ENCODE data around the gene HSPBAP1.
"Not testable (repeated sequence)": the region's sequence is repeated elsewhere in the genome, so short reads cannot be mapped to it uniquely, and the experiment has no call there.

Gene HSPBAP1

DNA sequence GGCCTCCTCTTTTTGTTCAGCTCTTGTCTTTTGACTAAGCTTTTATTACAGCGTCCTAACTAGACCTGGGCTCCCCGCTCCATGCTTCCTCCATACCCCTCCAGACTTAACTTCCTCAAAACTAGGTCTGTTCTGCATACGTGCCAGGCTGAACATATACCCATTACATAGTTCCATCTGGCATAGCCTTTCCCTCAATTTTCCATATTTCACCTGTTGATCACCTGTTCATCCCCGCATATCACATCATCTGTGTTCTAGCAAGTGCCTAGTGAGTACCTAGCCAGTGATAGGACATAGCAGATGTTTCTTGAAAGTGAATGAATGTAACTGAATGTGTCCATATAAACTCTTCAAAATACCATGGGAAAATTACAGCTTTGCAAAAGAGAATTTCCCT, 77.0 kb downstream of the HSPBAP1 start:
- no peaks in the 10 kb centered on the region for H3K36me3 ChIP-seq (replicated peaks; ENCODE audit: insufficient read depth, low read length)
- no peak for TF ChIP-seq EZH2 (optimal IDR thresholded peaks at IDR 0.05; ENCODE audit: low read depth, low read length)
- no peak for TF ChIP-seq EZH2phosphoT487 (IDR thresholded peaks at IDR 0.05; ENCODE audit: low read length)
- TF ChIP-seq, protein P1, sequence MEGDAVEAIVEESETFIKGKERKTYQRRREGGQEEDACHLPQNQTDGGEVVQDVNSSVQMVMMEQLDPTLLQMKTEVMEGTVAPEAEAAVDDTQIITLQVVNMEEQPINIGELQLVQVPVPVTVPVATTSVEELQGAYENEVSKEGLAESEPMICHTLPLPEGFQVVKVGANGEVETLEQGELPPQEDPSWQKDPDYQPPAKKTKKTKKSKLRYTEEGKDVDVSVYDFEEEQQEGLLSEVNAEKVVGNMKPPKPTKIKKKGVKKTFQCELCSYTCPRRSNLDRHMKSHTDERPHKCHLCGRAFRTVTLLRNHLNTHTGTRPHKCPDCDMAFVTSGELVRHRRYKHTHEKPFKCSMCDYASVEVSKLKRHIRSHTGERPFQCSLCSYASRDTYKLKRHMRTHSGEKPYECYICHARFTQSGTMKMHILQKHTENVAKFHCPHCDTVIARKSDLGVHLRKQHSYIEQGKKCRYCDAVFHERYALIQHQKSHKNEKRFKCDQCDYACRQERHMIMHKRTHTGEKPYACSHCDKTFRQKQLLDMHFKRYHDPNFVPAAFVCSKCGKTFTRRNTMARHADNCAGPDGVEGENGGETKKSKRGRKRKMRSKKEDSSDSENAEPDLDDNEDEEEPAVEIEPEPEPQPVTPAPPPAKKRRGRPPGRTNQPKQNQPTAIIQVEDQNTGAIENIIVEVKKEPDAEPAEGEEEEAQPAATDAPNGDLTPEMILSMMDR (IDR thresholded peaks at IDR 0.05; ENCODE audit: low read length): no peak

DNA sequence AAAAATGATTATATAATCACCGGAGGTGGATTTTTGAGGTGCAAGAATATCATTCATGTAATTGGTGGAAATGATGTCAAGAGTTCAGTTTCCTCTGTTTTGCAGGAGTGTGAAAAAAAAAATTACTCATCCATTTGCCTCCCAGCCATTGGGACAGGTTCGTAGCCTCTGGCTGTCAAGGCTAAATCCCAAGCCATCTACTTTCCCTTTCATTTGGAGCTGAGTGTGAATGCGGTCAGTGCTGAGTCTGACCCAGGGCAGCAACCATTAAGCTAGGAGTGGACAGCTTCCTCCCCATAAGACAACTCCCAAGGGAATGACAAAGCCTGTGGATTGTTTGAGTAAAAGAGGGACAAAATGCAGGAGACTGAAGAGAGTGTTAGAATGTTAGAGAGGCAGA, 79.4 kb downstream of the HSPBAP1 start:
- Histone ChIP-seq H3K9me2 (replicated peaks; ENCODE audit: insufficient read depth, low read length) (no peaks in the 10 kb centered on the region), H3K79me2 (ENCODE audit: low read length) (no peaks in the 10 kb centered on the region), H3F3A (ENCODE audit: insufficient read depth, low read length) (no peaks in the 10 kb centered on the region), H3K4me1 (ENCODE audit: low read length) (no peaks in the 10 kb centered on the region), H3K27me3 (replicated peaks; ENCODE audit: insufficient read depth, low read length) (no peaks in the 10 kb centered on the region), H4K20me1 (ENCODE audit: insufficient read depth, low read length) (no peaks in the 10 kb centered on the region), H2AFZ (ENCODE audit: low read length) (no peak overlapping the region), H3K9me3 (replicated peaks; ENCODE audit: insufficient read depth, low read length) (no peaks in the 10 kb centered on the region), H3K9ac (ENCODE audit: low read length) (no peak overlapping the region), H3K27ac (ENCODE audit: low read length) (no peak overlapping the region), H3K36me3 (replicated peaks; ENCODE audit: insufficient read depth, low read length) (no peaks in the 10 kb centered on the region), H3K4me3 (ENCODE audit: low read length) (no peak overlapping the region), H3K4me2 (ENCODE audit: low read depth, low read length) (no peak overlapping the region)
- TF ChIP-seq EZH2 (optimal IDR thresholded peaks at IDR 0.05; ENCODE audit: low read depth, low read length) (no peak), EZH2phosphoT487 (IDR thresholded peaks at IDR 0.05; ENCODE audit: low read length) (no peak)
- TF ChIP-seq, protein P1 (IDR thresholded peaks at IDR 0.05; ENCODE audit: low read length): no peak
- DNase-seq: no peak

More for the DNA sequence above, 77.0 kb downstream of the HSPBAP1 start:
- H3K4me2 ChIP-seq (ENCODE audit: low read depth, low read length): no peak overlapping the region
- no peak overlapping the region for H3K27ac ChIP-seq (ENCODE audit: low read length)
- no peak overlapping the region for H3K9ac ChIP-seq (ENCODE audit: low read length)
- no peaks in the 10 kb centered on the region for H3F3A ChIP-seq (ENCODE audit: insufficient read depth, low read length)
- H3K9me2 ChIP-seq (replicated peaks; ENCODE audit: insufficient read depth, low read length): no peaks in the 10 kb centered on the region
- H3K4me3 ChIP-seq (ENCODE audit: low read length): no peak overlapping the region
- H4K20me1 ChIP-seq (ENCODE audit: insufficient read depth, low read length): no peaks in the 10 kb centered on the region
- no peak overlapping the region for H2AFZ ChIP-seq (ENCODE audit: low read length)
- no peaks in the 10 kb centered on the region for H3K27me3 ChIP-seq (replicated peaks; ENCODE audit: insufficient read depth, low read length)
- H3K79me2 ChIP-seq (ENCODE audit: low read length): no peaks in the 10 kb centered on the region
- no peaks in the 10 kb centered on the region for H3K4me1 ChIP-seq (ENCODE audit: low read length)
- H3K9me3 ChIP-seq (replicated peaks; ENCODE audit: insufficient read depth, low read length): no peaks in the 10 kb centered on the region
- no peak for DNase-seq

DNA sequence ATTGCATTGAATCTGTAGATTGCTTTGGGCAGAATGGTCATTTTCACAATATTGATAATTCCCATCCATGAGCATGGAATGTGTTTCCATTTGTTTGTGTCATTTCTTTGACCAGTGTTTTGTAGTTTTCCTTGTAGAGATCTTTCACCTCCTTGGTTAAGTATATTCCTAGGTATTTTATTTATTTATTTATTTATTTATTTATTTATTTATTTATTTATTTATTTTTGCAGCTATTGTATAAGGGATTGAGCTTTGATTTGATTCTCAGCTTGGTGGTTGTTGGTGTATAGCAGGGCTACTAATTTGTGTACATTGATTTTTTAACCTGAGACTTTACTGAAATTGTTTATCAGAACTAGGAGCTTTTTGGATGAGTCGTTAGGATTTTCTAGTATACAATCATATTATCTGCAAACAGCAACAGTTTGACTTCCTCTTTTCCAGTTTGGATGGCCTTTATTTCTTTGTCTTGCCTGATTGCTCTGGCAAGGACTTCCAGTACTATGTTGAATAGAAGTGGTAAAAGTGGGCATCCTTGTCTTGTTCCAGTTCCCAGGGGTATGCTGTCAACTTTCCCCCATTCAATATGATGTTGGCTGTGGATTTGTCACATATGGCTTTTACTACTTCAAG, 82.9 kb downstream of the HSPBAP1 start:
- H3K79me2 ChIP-seq (ENCODE audit: low read length); H3K9me2 ChIP-seq (replicated peaks; ENCODE audit: insufficient read depth, low read length); H4K20me1 ChIP-seq (ENCODE audit: insufficient read depth, low read length); H3K4me2 ChIP-seq (ENCODE audit: low read depth, low read length); H3K4me3 ChIP-seq (ENCODE audit: low read length); H3K9me3 ChIP-seq (replicated peaks; ENCODE audit: insufficient read depth, low read length); H2AFZ ChIP-seq (ENCODE audit: low read length); H3K27me3 ChIP-seq (replicated peaks; ENCODE audit: insufficient read depth, low read length); DNase-seq; H3K9ac ChIP-seq (ENCODE audit: low read length); H3K4me1 ChIP-seq (ENCODE audit: low read length); H3F3A ChIP-seq (ENCODE audit: insufficient read depth, low read length); H3K27ac ChIP-seq (ENCODE audit: low read length); H3K36me3 ChIP-seq (replicated peaks; ENCODE audit: insufficient read depth, low read length): not testable (repeated sequence)

DNA sequence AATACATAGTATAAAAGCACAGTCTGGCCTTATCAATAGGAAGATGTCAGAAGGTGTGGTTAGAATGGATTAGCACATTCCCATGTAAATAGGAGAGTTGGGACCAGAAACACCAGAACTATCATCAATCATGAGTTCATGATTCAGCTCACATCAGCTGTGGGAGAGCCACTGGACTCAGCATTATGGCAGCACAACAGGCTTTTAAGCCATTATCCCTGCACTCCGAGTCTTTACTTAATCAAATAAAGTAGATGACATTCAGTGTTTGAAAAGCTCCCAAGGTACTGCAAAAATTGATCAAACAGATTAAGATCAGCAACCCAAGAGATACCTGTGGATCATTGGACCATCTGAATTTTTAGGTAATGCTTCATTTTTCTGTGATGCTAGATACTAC, 88.3 kb downstream of the HSPBAP1 start:
- no peaks in the 10 kb centered on the region for H3K27me3 ChIP-seq (replicated peaks; ENCODE audit: insufficient read depth, low read length)
- no peaks in the 10 kb centered on the region for H3K9me2 ChIP-seq (replicated peaks; ENCODE audit: insufficient read depth, low read length)
- no peak overlapping the region for H3K4me3 ChIP-seq (ENCODE audit: low read length)
- no peak overlapping the region for H3K4me2 ChIP-seq (ENCODE audit: low read depth, low read length)
- H3K9ac ChIP-seq (ENCODE audit: low read length): no peak overlapping the region
- H3K9me3 ChIP-seq (replicated peaks; ENCODE audit: insufficient read depth, low read length): no peaks in the 10 kb centered on the region
- no peak for DNase-seq
- no peak for TF ChIP-seq EZH2 (optimal IDR thresholded peaks at IDR 0.05; ENCODE audit: low read depth, low read length)
- TF ChIP-seq, protein P1 (IDR thresholded peaks at IDR 0.05; ENCODE audit: low read length): no peak
- no peak for TF ChIP-seq EZH2phosphoT487 (IDR thresholded peaks at IDR 0.05; ENCODE audit: low read length)
- no peak overlapping the region for H2AFZ ChIP-seq (ENCODE audit: low read length)
- H3K79me2 ChIP-seq (ENCODE audit: low read length): no peaks in the 10 kb centered on the region
- no peaks in the 10 kb centered on the region for H3K4me1 ChIP-seq (ENCODE audit: low read length)
- H4K20me1 ChIP-seq (ENCODE audit: insufficient read depth, low read length): no peaks in the 10 kb centered on the region
- H3K27ac ChIP-seq (ENCODE audit: low read length): no peak overlapping the region
- no peaks in the 10 kb centered on the region for H3K36me3 ChIP-seq (replicated peaks; ENCODE audit: insufficient read depth, low read length)
- no peaks in the 10 kb centered on the region for H3F3A ChIP-seq (ENCODE audit: insufficient read depth, low read length)

Data from MM.1S (cell line).